GM21528 (cell line): ENCODE results near the gene DDX10.
A peak's percentile ranks its signal among the peaks of the same experiment; 100 is the strongest.
"Not testable (repeated sequence)": the region's sequence is repeated elsewhere in the genome, so short reads cannot be mapped to it uniquely, and the experiment has no call there.

Experiments
- ATAC-seq: cut with Tn5 transposase; IDR thresholded peaks from one replicate; pipeline ENCODE4 v1.9.1; 2021; ENCODE audit warnings: mild to moderate bottlenecking, moderate library complexity; ENCODE audit not compliant: unreplicated experiment, low FRiP score

Gene DDX10

GRCh38 chr11:108654100-108654499, 10.8 kb upstream of the DDX10 start:
- ATAC-seq, result not testable (repeated sequence)

GRCh38 chr11:108654994-108655631, 9.8 kb upstream of the DDX10 start:
- ATAC-seq, result no peak

DNA sequence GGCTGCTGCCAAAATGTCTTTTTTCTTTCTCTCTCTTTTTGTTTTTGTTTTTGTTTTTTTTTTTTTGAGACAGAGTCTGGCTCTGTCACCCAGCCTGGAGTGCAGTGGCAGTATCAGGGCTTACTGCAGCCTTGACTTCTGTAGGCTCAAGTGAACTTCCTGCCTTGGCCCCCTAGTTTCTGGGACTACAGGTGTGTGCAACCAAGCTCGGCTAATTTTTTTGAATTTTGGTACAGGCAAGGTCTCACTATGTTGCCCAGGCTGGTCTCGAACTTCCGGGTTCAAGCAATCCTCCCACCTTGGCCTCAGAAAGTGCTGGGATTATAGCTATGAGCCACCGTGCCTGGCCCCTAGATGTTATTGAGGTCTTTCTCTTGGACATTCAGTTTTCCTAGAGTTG, 2.2 kb upstream of the DDX10 start:
- ATAC-seq, result no peak

DNA sequence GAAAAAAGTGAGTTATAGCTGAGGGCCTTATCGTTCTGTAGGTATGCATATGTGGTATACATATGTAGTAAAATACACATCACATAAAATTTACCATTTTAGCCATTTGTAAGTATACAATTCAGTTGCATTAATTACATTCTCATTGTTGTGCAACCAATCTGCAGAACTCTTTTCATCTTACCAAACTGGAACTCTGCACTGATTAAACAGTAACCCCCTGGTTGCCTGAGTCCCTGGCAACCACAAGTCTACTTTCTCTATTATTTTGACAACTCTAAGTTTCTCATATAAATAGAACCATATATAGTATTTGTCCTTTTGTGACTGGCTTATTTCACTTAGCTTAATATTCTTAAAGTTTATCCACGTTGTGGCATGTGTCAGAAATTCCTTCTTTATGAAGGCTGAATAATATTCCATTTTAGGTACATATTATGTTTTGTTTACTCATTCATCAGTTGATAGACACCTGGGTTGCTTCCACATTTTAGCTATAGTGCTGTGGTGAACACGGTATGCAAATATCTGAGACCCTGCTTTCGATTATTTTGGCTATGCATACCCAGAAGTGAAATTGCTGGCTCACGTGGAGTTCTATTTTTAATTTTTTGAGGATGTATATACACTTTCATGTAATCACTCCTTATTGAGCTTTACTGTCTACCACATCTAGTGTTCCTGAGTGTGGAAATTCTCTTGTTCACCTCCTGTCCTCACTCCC, 1.6 kb upstream of the DDX10 start:
- ATAC-seq, result peak; percentile 37

DNA sequence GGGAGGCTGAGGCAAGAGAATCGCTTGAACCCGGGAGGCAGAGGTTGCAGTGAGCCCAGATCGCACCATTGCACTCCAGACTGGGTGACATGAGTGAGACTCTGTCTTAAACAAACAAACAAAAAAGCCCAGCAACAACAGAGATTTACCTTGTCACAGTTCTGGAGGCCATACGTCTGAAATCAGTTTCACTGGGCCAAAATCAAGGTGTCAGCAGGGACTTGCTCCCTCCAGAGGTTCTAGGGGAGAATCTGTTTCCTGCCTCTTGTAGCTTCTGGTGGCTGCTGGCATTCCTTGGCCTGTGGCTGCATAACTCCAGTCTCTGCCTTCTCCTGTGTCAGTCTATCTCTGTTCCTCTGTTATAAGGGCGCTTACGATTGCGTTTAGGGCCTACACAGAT, 1.5 kb downstream of the DDX10 start:
- no peak for ATAC-seq

GRCh38 chr11:108669286-108669685, 4.4 kb downstream of the DDX10 start:
- no peak for ATAC-seq

DNA sequence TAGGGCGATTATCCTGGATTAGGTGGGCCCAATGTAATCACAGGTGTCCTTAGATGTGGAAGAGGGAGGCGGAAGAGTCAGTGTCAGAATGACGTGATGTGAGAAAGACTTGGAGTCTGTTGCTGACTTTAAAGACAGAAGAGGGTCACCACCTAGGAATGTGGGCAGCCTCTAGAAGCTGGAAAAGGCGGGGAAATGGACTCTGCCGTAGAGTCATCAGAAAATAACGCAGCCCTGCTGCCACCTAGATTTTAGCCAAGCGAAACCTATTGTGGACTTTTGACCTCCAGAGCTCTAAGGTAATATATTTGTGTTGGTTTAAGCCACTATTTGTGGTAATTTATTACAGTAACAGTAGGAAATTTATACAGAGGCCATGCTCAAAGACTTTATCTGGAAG, 4.8 kb downstream of the DDX10 start:
- ATAC-seq, result no peak

DNA sequence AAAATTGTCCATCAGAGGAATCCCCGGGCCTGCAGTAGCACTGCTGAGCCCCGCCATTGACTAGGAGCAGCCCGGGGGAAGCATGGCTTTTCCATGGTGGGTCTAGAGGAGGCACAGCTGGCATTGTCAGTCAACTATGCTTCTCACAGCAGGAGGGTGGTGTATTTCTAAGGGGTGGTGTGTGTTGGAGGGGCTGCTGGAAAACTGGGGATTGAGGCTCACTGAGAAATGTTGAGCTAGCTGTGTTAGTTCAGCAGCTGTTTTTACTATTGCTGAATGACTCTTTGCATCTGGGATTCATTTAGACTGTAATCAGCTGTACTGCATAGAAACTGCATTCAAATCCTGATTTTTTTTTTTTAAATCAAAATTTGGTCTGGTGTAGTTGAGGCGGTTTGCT, 5.6 kb downstream of the DDX10 start:
- ATAC-seq, result no peak

GRCh38 chr11:108672113-108672512, 7.2 kb downstream of the DDX10 start:
- ATAC-seq, result no peak

GRCh38 chr11:108672786-108673185, 7.9 kb downstream of the DDX10 start:
- ATAC-seq, result no peak

GRCh38 chr11:108679045-108679444, 14.2 kb downstream of the DDX10 start:
- ATAC-seq, result no peak

DNA sequence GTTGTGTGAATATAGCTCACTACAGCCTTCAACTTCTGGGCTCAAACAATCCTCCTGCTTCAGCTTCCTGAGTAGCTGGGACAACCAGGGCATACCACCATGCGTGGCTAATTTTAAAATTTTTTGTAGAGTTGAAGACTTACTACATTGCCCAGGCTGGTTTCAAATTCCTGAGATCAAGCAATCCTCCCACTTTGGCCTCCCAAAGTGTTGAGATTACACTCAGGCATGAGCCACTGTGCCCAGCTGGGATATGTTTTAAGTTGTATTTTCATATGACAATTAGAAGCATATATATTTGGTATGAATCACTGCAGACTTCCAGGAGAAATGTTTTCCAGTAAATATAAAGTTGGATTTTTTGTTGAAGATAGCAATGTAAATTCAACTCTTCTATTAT, 15.4 kb downstream of the DDX10 start:
- ATAC-seq, result no peak

DNA sequence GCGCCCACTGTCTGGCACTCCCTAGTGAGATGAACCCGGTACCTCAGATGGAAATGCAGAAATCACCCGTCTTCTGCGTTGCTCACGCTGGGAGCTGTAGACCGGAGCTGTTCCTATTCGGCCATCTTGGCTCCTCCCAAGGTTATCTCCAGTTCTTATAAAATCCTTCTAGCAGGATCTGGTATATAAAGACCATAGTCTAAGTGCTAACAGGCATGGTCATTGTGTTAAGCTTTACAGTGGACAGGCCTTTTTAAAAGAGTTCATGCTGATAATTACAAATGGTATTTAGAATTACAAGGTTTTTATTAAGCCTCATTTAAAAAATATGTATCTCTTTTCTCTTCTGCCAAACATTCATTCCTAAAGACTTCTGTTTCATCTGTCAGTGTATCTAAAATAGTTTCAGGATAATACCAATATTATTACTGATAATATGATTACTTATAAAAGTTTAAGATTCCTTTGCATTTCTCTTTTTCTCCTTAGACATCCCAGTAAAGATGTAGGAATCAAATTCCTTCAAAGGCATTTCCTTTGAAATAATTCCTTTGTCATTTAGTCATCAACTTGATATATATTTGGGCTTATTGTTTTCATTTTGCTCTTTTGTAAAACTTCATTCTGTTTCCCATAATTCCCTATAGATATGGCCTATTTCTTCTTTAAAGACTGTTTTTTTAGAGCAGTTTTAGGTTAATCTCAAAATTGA, 20.7 kb downstream of the DDX10 start:
- no peak for ATAC-seq

- ATAC-seq, result no peak
Observed at GRCh38 chr11:108693852-108694251, 29.0 kb downstream of the DDX10 start.

- ATAC-seq, result no peak
Observed at GRCh38 chr11:108694846-108695245, 30.0 kb downstream of the DDX10 start.

DNA sequence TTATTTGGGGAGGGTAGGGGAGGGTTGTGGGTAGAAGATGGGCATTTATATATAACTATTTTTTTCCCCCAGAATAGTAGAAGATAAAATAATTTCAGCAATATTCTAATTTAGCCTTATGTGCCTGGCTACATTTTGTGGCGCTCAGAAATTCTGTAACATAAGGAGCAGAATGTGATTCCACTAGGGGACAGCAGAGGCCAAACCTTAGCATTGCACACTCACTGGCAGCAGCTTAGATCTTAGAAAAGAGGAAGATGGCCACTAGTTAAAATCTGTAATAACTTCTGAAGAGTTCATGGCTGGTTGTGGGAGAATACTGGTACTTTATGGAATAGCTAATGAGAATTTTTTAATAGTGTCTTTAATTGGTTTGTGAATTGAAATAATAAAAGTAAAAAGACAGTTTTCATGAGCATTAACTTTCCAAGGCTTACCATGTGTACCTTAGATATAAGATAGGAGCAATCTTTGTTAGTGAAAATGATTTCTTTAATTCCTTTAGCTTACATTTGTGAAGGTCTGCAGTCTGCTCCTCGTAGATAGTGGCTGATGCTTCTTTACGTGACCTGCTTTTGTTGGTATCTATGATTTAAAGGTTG, 33.1 kb downstream of the DDX10 start:
- ATAC-seq, result no peak

GRCh38 chr11:108698844-108699642, 34.2 kb downstream of the DDX10 start:
- ATAC-seq, result peak; percentile 74

DNA sequence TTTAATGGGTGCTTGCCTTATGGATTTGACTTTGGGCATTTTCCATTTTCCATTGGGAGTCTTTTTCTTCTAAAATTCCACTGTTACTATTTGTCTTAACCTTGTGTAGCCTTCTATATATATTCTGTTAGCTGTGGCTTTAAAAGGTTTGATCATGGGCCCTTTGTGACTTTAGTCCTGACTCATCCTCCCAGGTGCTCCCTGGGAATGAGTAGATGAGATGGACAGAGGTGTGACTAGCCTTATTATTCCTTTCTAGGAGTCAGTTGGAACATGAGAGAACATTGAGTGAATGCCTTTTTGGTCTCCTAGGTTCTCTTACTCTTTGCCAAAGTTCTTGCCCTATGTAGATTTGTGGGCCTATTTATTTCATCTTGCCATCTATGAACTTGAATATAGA, 39.0 kb downstream of the DDX10 start:
- no peak for ATAC-seq

- no peak for ATAC-seq
Observed at GRCh38 chr11:108705061-108705460, 40.2 kb downstream of the DDX10 start.

GRCh38 chr11:108708173-108708572, 43.3 kb downstream of the DDX10 start:
- no peak for ATAC-seq

DNA sequence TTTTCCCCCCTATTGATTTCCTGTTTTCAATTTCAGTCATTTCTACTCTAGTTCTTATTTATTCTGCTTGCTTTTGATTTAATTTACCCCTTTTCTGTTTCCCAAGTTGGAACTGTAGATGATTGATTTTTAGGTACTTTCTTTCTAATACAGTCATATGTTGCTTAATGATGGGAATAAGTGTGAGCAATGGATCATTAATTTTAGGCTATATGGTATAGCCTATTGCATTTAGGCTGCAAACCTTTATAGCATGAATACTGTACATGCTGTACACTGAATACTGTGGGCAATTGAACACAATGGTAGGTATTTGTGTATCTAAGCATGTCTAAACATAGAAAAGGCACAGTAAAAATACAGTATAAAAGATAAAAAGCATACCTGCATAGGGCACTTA, 44.9 kb downstream of the DDX10 start:
- ATAC-seq, result no peak
